Activated CD8-positive, alpha-beta memory T cell treated with anti-CD3 and anti-CD28 coated beads, Interleukin-2, amount 50 U/mL, for 48 hours (primary cell): ENCODE results near the gene PPP5C.

Experiments used
- DNase-seq: peaks from one replicate; pipeline ENCODE4 v3.0.0-alpha.2; 2020

Gene PPP5C

DNA sequence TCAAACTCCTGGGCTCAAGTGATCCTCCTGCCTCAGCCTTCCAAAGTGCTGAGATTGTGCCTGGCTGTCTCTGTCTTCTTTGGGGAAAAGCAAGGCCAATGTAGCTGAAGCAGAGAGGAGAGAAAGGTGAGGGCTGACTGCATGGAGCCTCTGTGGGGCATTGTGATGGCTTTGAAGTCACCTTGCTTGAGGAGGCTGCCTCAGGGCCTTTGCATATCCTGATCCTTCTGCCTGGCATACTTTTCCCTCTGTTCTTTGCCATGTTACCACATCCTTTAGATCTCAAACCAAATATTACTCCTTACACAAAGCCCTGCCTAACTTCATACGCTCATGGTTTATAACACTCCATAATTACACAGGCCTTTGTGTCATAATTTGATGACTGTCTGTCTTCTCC, 9.4 kb upstream of the PPP5C start:
- DNase-seq: no peak

GRCh38 chr19:46339446-46339845, 7.4 kb upstream of the PPP5C start:
- DNase-seq: no peak

- DNase-seq: no peak
These were observed 6.7 kb upstream of the PPP5C start for GRCh38 chr19:46340051-46340659.

- DNase-seq: no peak
These were observed 5.0 kb upstream of the PPP5C start for GRCh38 chr19:46341937-46342336.

GRCh38 chr19:46344363-46344762, 2.5 kb upstream of the PPP5C start:
- no peak for DNase-seq

GRCh38 chr19:46345157-46345556, 1.7 kb upstream of the PPP5C start:
- no peak for DNase-seq

DNA sequence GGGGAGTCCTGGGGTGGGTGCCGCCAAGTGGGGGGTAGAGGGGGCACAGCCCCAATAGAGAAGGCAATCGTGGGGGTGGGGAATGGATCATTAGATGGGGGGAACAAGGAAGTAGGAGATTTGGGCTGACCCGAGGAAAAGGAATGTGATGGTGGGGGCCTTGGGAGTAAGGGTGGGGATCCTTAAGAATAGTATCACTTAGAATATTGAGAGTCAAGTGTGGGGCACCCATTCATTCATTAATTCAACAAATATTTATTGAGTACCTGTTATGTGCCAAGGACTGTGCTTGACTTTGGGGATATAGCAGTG, 641 bp downstream of the PPP5C start:
- no peak for DNase-seq

DNA sequence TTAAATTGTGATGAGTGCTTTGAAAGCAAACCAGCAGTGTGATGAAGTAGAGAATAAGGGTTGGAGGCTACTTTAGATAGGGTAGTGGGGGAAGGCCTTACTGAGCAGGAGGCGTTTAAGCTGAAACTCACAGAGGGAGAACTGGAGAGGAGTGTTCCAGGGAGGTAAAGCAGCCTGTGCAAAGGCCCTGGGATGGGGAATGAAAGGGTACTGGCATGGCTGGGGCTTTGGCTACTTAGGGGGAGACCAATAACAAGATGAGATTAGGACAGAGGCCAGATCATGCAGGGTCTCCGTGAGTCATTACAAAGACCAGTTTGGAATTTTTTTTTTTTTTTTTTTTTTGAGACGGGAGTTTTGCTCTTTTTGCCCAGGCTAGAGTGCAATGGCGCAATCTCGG, 1.1 kb downstream of the PPP5C start:
- DNase-seq: no peak

- DNase-seq: no peak
These were observed 2.6 kb downstream of the PPP5C start for GRCh38 chr19:46349311-46349993.

- DNase-seq: peak; percentile 64
These were observed 3.3 kb downstream of the PPP5C start for GRCh38 chr19:46350029-46350757.

GRCh38 chr19:46350758-46351159, 3.9 kb downstream of the PPP5C start:
- DNase-seq: peak; percentile 64

- no peak for DNase-seq
These were observed 4.6 kb downstream of the PPP5C start for GRCh38 chr19:46351241-46352041.

GRCh38 chr19:46353730-46354528, 7.0 kb downstream of the PPP5C start:
- DNase-seq: no peak

- no peak for DNase-seq
These were observed 8.6 kb downstream of the PPP5C start for GRCh38 chr19:46355234-46356148.

- DNase-seq: no peak
These were observed 9.5 kb downstream of the PPP5C start for GRCh38 chr19:46356149-46357055.

- no peak for DNase-seq
These were observed 11.1 kb downstream of the PPP5C start for GRCh38 chr19:46357846-46358583.

DNA sequence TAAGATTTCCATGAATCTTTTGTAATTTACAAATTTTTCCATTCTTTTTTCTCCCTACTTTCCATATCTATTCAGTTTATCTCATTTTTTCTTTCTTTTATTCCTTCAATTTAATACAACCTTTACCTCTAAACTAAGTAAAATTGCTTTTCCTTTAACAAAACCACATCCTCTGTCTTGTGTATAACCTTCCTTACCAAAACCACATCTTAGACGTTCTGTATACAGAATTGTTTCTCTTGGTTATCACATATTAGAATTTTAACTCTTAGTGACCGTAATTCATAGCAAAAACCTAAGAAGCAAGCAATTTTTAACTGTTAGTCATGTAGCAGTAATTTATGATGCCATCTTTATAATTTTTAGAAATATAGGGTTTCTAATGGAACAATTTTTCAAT, 15.0 kb downstream of the PPP5C start:
- DNase-seq: no peak

DNA sequence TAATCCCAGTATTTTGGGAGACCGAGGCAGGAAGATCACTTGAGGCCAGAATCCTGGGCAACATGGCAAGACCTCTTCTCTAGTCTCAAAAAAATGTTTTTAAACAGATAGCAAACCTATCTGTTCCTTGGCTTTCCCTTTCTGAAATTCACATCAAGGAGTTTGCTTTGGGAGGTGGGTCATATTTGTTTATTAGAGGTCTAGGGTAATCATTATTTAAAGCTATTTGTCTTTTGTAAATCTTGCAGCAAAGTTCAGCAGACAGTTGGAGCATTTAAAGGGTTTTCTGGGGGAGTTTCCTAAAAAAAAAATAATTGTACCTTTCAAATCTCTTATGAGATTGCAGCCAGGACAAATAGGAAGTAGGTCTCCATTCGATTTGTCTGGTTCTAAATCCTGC, 17.5 kb downstream of the PPP5C start:
- DNase-seq: no peak

- DNase-seq: no peak
These were observed 18.7 kb downstream of the PPP5C start for GRCh38 chr19:46365561-46365960.
